Measurements from ENCODE around the gene AP2A1. TPM values are rescaled to one million over a fixed set of nuclear protein-coding genes. Genes with fewer than 3 reads are reported as not detected.

Gene AP2A1
- total RNA-seq, 2 experiments from 2014 or later = 83.4 to 84.5 TPM

DNA sequence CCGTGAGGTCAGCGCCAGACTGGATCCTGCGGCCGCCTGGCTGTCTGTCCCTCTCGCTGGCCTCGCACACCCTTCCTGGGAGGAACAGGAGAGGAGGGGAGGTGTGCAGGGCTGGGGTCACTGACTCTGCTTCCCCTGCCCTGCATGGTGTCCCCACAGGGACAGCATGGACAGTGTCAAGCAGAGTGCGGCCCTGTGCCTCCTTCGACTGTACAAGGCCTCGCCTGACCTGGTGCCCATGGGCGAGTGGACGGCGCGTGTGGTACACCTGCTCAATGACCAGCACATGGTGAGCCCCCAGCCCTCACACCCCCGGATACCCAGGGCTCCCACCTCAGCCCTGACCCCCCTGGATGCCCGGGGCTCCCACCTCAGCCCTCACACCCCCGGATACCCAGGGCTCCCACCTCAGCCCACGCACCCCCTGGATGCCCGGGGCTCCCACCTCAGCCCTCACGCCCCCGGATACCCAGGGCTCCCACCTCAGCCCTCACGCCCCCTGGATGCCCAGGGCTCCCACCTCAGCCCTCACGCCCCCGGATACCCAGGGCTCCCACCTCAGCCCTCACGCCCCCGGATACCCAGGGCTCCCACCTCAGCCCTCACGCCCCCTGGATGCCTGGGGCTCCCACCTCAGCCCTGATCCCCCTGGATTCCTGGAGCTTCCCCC, 25.1 kb downstream of the AP2A1 start:
- TF ChIP-seq, protein P1, sequence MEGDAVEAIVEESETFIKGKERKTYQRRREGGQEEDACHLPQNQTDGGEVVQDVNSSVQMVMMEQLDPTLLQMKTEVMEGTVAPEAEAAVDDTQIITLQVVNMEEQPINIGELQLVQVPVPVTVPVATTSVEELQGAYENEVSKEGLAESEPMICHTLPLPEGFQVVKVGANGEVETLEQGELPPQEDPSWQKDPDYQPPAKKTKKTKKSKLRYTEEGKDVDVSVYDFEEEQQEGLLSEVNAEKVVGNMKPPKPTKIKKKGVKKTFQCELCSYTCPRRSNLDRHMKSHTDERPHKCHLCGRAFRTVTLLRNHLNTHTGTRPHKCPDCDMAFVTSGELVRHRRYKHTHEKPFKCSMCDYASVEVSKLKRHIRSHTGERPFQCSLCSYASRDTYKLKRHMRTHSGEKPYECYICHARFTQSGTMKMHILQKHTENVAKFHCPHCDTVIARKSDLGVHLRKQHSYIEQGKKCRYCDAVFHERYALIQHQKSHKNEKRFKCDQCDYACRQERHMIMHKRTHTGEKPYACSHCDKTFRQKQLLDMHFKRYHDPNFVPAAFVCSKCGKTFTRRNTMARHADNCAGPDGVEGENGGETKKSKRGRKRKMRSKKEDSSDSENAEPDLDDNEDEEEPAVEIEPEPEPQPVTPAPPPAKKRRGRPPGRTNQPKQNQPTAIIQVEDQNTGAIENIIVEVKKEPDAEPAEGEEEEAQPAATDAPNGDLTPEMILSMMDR (IDR thresholded peaks at IDR 0.05) = no peak
- H3K36me3 Mint-ChIP-seq (ENCODE audit: low read depth) = peaks cover 29% of the 10 kb centered on the region
- ChIA-PET CTCF (no interaction called here), POLR2A (no interaction called here)
- ATAC-seq (no peak), DNase-seq (no peak)
- intact Hi-C loops (cut with micrococcal nuclease) = no loop called here
- H3K4me1 Mint-ChIP-seq (ENCODE audit: low read depth) = peaks cover 4% of the 10 kb centered on the region
- H3K27me3 Mint-ChIP-seq = no peaks in the 10 kb centered on the region
- H3K4me3 Mint-ChIP-seq = no peak overlapping the region
- H3K27ac Mint-ChIP-seq = no peak overlapping the region
- no peaks in the 10 kb centered on the region for H3K9me3 Mint-ChIP-seq

DNA sequence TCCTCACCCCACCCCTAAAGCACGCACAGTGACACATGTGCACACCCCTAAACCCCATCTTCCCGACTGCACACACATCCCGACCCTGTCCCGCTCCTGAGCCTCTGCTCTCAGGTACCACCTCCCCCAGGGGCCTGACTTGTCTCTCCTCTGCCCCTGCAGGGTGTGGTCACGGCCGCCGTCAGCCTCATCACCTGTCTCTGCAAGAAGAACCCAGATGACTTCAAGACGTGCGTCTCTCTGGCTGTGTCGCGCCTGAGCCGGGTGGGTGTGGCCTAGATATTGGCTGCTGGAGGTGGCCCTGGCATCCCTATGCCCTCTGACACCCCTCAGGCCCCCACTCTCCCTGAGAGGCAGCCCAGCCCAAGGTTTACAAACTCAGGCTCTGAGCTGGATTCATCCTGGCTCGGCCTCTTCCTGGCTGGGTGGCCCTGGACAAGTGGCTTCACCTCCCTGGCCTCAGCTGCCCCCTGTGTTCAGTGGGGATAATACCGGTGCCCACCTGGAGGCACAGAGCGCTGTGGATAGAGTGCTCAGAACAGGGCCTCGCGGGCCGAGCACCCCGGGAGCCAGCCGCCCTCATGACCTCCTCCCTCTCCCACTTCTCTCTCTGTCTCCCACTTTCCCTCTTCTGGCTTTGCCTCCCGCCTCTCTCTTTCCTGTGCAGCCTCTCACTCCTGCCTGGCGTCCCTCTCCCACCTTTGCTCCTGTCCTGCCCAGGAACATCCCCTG, 26.2 kb downstream of the AP2A1 start:
- intact Hi-C loops (cut with micrococcal nuclease) = no loop called here
- TF ChIP-seq, protein P1 (IDR thresholded peaks at IDR 0.05) = no peak
- Mint-ChIP-seq H3K27me3 (no peaks in the 10 kb centered on the region), H3K4me1 (ENCODE audit: low read depth) (peaks cover 4% of the 10 kb centered on the region), H3K36me3 (ENCODE audit: low read depth) (peaks cover 24% of the 10 kb centered on the region), H3K9me3 (no peaks in the 10 kb centered on the region), H3K4me3 (no peak overlapping the region), H3K27ac (peak overlapping the region; percentile 74)
- DNase-seq (no peak), ATAC-seq (no peak)
- ChIA-PET POLR2A (interaction anchor here (0.6 kb wide), 1 partner anchor 17 kb away, joined by 3 read pairs; no protein-coding TSS in a partner anchor), CTCF (interaction anchor here (1.0 kb wide), 1 partner anchor 17 kb away, joined by 3 read pairs; no protein-coding TSS in a partner anchor)

DNA sequence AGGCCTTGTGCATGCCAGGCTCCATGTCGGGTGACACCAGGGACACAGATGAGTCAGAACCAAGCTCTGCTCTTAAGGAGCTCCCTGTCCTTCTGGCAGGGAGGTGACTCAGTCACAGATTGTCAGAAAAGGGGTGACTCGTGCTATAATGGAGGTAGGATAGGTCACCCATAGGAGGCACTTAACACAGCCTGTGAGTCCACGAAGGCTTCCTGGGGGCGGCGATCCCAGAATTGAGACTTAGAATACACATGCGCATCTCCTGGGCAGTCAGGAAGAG, 26.7 kb downstream of the AP2A1 start:
- TF ChIP-seq, protein P1 (IDR thresholded peaks at IDR 0.05) = no peak
- peak; percentile 97 for ATAC-seq
- peak; percentile 32 for DNase-seq
- H3K9me3 Mint-ChIP-seq = no peaks in the 10 kb centered on the region
- H3K27ac Mint-ChIP-seq = peak overlapping the region; percentile 74
- CTCF ChIA-PET = interaction anchor here (0.8 to 1.0 kb wide), 2 partner anchors 16 to 76 kb away, joined by 3 read pairs; no protein-coding TSS in a partner anchor
- H3K27me3 Mint-ChIP-seq = no peaks in the 10 kb centered on the region
- H3K4me3 Mint-ChIP-seq = no peak overlapping the region
- peaks cover 19% of the 10 kb centered on the region for H3K36me3 Mint-ChIP-seq (ENCODE audit: low read depth)
- intact Hi-C loops (cut with micrococcal nuclease) = no loop called here
- H3K4me1 Mint-ChIP-seq (ENCODE audit: low read depth) = peaks cover 4% of the 10 kb centered on the region
- POLR2A ChIA-PET = interaction anchor here (0.6 kb wide), 1 partner anchor 17 kb away, joined by 3 read pairs; no protein-coding TSS in a partner anchor

DNA sequence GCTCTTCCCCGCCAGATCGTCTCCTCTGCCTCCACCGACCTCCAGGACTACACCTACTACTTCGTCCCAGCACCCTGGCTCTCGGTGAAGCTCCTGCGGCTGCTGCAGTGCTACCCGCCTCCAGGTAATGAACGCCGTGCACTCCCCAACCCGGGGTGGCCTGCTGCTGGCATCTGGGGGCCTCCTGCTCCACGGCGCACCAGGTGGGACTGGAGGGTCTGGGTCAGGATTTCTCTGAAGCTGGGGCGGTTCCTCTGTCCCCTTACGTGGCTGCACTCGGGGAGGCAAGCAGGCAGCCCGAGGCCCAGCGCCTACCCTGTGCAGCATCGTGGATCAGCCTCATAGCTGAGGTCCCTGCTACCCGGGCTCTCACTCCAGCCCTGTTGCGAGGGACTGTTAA, 28.8 kb downstream of the AP2A1 start:
- intact Hi-C loops (cut with micrococcal nuclease) = no loop called here
- Mint-ChIP-seq H3K27me3 (no peaks in the 10 kb centered on the region), H3K27ac (no peak overlapping the region), H3K4me1 (ENCODE audit: low read depth) (peaks cover 4% of the 10 kb centered on the region), H3K9me3 (no peaks in the 10 kb centered on the region), H3K36me3 (ENCODE audit: low read depth) (peaks cover 24% of the 10 kb centered on the region), H3K4me3 (no peak overlapping the region)
- DNase-seq (no peak), ATAC-seq (no peak)
- TF ChIP-seq, protein P1 (IDR thresholded peaks at IDR 0.05) = no peak
- ChIA-PET POLR2A (no interaction called here), CTCF (no interaction called here)

DNA sequence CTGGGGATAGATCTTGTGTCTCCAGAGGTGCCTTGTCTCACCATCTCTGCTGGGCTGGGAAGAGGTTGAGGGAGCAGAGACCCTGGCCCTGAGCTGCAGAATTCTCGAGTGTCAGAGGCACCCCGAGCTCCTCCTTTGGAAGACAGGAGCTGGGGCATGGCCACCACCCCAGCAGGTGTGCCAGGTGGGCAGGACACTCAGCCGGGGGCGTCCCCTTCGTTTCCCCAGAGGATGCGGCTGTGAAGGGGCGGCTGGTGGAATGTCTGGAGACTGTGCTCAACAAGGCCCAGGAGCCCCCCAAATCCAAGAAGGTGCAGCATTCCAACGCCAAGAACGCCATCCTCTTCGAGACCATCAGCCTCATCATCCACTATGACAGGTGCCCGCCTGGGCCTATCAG, 31.8 kb downstream of the AP2A1 start:
- Mint-ChIP-seq H3K27me3 (no peaks in the 10 kb centered on the region), H3K36me3 (ENCODE audit: low read depth) (peaks cover 26% of the 10 kb centered on the region), H3K4me3 (no peak overlapping the region), H3K27ac (no peak overlapping the region), H3K9me3 (no peaks in the 10 kb centered on the region), H3K4me1 (ENCODE audit: low read depth) (peaks cover under 1% of the 10 kb centered on the region)
- intact Hi-C loops (cut with micrococcal nuclease) = no loop called here
- ChIA-PET POLR2A (interaction anchor here (1.0 kb wide), 1 partner anchor 13 kb away, joined by 4 read pairs; no protein-coding TSS in a partner anchor), CTCF (no interaction called here)
- TF ChIP-seq, protein P1 (IDR thresholded peaks at IDR 0.05) = no peak
- DNase-seq = no peak
- no peak for ATAC-seq

All from activated CD8-positive, alpha-beta T cell treated with anti-CD3 and anti-CD28 coated beads for 36 hours (primary cell).